Inflammatory macrophage treated with lipopolysaccharide for 4 hours (primary cell): ENCODE data around the gene SMYD3.

Experiments
- DNase-seq: peaks from one replicate; pipeline ENCODE4 v3.0.0-alpha.2; 2020

Gene SMYD3

GRCh38 chr1:246459221-246459620 is 47.9 kb downstream of the SMYD3 start:
- no peak for DNase-seq

GRCh38 chr1:246455476-246455875 is 51.6 kb downstream of the SMYD3 start:
- no peak for DNase-seq

- DNase-seq, result no peak
These were observed 52.4 kb downstream of the SMYD3 start for GRCh38 chr1:246454655-246455054.

- DNase-seq, result peak; percentile 14
These were observed 56.3 kb downstream of the SMYD3 start for GRCh38 chr1:246450611-246451251.

- no peak for DNase-seq
These were observed 58.7 kb downstream of the SMYD3 start for GRCh38 chr1:246448373-246448772.

GRCh38 chr1:246447501-246447900 is 59.6 kb downstream of the SMYD3 start:
- no peak for DNase-seq

- no peak for DNase-seq
These were observed 61.6 kb downstream of the SMYD3 start for GRCh38 chr1:246445503-246445902.

GRCh38 chr1:246444617-246445016 is 62.5 kb downstream of the SMYD3 start:
- DNase-seq, result no peak

- no peak for DNase-seq
These were observed 69.1 kb downstream of the SMYD3 start for GRCh38 chr1:246437961-246438360.

- no peak for DNase-seq
These were observed 71.5 kb downstream of the SMYD3 start for GRCh38 chr1:246435421-246436041.

- no peak for DNase-seq
These were observed 72.7 kb downstream of the SMYD3 start for GRCh38 chr1:246434335-246434734.

GRCh38 chr1:246428542-246429308 is 78.4 kb downstream of the SMYD3 start:
- no peak for DNase-seq

- no peak for DNase-seq
These were observed 79.5 kb downstream of the SMYD3 start for GRCh38 chr1:246427611-246428010.

- DNase-seq, result no peak
These were observed 81.2 kb downstream of the SMYD3 start for GRCh38 chr1:246425895-246426294.

GRCh38 chr1:246425139-246425794 is 81.8 kb downstream of the SMYD3 start:
- DNase-seq, result no peak

GRCh38 chr1:246420300-246420699 is 86.8 kb downstream of the SMYD3 start:
- DNase-seq, result no peak

- no peak for DNase-seq
These were observed 88.3 kb downstream of the SMYD3 start for GRCh38 chr1:246418565-246419312.

GRCh38 chr1:246417813-246418564 is 89.1 kb downstream of the SMYD3 start:
- DNase-seq, result no peak

- no peak for DNase-seq
These were observed 89.8 kb downstream of the SMYD3 start for GRCh38 chr1:246417152-246417812.

GRCh38 chr1:246416261-246416660 is 90.8 kb downstream of the SMYD3 start:
- DNase-seq, result no peak

- no peak for DNase-seq
These were observed 92.1 kb downstream of the SMYD3 start for GRCh38 chr1:246415028-246415427.

- DNase-seq, result no peak
These were observed 93.6 kb downstream of the SMYD3 start for GRCh38 chr1:246413430-246413829.
